Measurements from ENCODE around the gene USH1C.

USH1C gene

DNA sequence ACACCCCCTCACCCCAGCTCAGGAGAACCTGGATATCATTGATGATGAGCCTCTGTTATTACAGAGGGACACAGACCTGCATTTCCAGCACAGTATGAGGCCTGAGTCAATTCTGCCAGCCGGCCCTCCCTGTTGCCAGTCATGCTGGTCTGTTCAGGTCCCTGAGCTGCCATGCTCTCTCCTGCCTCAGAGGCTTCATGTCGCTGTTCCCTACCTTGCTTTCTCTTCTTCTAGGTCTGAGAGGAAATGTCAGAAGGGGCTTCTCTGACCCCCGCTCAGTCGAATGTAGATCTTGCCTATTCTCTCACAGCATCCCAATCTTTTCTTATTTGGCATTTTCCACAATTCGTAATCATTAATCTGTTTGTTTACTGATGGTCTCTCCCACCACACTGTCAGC lies 45.7 kb downstream of the USH1C start:
- DNase-seq: no peak

DNA sequence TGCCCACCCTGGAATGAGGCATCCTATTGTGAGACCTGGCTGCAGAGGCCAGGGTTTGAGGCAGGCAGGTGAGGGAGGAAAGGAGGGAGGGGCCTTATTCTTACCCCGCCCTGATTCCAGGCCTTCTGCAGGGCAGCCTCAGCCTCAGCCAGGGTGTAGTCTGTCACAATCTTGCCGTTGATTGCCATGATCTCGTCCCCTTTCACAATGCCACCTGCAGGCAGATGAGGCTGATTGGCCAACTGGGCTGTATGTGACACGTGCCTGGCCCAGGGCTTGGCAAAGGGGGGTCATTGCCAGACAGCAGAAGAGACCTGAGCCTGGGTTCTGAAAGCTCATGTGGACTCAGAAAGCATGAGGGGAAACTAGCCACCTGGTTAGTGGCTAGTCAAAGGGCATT lies 46.2 kb downstream of the USH1C start:
- peak in 1 of 2 experiments; percentile 16 for DNase-seq

DNA sequence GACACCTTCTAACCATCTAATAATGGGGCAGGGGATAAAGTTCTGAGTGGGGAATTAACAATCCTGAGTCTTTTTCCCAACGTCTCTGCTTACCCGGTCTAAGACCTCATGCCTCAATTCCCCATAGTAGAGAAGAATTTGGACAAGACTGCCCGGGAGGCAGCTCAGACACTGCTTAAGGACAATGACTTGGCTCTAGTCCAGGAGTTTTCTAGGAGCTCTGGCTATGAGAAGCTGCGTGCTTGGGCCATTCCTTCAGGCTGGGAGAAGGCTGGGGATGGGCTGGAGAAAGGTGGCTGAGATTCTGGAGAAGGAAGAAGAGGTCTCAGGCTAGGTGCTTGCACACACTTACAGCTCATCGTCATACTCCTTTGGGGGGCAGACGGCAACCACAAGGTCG lies 47.8 kb downstream of the USH1C start:
- DNase-seq: no peak

DNA sequence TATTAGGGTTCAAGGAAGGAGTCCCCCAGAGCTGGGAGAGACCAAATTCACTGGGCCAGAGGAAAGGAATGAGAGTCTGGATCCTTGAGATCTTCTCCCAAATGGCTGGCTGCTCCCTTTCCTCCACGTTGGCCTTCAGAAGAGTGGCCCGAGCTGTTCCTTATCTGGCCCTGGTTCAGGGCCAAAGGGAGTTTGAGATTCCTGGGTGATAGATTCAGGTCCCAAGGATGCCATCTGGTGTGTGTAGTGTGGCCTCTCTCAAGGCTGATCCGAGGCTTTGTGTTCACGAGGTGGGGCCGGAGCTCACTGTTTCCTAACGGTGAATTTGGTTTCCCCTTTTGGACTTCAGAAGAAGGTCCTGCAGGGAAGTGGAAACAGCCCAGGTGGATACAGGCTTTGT lies 50.2 kb downstream of the USH1C start:
- no peak for DNase-seq

DNA sequence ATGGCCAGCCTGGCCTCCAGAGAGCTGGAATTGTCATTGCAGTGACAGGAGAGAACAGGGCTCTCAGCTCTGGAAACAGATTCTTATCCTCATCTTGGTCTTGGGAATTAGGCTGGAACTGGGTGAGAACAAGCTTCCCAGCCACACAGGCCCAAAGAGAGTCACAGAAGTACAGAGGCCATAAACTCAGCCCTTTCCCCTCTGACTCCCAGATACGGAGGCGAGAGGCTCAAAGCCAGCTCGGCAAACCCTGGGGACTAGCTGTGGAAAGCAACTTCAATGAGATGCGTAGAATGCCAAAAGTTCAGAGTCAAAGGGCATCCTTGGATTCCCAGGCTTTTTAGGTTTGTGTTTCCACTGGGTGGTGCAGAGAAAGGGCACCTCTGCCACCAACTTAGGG lies 53.3 kb downstream of the USH1C start:
- no peak for DNase-seq

DNA sequence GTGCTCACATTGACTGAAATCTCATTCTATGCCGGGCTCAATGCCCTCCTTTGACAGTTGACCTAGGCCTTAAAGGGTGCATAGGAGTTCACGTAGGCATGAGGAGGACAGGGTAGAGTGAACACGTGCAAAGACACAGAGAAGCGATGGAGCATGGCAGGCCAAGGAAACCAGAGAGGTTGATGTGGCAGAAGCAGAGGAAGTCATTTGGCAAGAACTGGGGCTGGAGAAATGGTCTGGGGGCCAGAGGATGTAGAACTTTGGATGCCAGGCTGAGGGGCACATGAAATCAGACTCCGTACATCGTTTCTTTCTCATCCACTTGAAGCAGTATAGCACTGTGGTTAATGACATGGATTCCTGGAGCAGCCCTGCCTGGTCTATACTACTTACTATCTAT lies 54.0 kb downstream of the USH1C start:
- no peak for DNase-seq

DNA sequence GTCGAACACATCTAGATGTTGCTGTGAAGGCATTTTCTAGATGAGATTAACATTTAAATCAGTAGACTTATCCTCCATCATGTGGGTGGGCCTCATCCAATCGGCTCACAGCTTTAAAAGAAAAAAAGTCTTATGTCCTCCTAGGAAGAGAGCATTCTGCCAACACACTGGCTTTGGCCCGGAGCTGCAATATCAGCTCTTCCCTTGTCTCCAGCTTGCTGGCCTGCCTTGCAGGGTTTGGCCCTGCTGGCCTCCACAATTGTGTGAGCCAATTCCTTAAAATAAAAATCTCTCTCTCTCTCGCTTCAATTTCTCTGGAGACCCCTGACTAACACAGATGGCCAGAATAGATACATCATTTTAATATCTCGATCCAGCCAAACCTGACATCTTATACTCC lies 54.5 kb downstream of the USH1C start:
- no peak for DNase-seq

DNA sequence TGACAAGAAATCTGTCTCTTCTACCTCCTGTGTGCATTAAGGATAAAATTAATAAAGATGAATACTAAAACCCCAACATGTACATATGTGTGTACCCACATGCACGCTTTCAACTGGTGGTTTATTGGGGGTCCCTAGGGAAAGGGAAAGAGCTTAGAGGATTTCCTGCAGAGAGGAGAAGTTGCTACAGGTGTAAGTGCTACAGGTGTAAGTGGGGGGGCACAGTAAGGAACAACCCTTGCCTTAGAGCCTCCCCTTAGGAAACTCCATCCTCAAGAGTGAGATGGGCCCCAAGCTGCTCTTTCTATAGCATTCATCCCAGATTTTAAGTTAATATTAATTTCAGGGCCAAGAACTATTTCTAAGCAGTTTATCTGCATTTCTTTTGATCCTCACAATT lies 55.7 kb downstream of the USH1C start:
- DNase-seq: no peak

DNA sequence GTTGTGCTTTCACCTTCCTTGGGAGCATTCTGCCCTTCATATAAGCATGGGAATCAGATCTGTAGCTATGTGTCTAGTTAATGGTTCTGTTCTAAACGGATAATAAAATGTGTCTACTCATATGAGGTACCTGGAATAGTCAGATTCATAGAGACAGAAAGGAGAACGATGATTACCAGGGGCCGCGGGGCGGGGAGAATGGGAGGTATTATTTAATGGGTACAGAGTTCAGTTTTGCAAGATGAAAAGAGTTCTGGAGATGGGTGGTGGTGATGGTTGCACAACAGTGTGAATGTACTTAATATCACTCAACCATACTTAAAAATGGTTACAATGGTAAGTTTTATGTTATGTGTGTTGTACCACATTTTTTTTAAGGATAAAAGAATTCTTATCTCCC lies 57.6 kb downstream of the USH1C start:
- no peak for DNase-seq

DNA sequence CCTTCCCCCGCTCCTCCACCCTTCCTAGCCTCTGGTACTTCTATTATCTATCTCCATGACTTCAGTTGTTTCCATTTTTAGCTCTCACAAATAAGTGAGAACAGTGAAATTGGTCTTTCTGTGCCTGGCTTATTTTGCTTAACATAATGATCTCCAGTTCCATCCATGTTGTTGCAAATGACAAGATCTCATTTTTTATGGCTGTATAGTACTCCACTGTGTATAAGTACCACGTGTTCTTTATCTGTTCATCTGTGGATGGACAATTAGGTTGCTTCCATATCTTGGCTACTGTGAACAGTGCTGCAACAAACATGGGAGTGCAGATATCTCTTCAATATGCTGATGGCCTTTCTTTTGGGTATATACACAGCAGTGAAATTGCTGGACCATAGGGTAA lies 60.7 kb downstream of the USH1C start:
- DNase-seq: no peak

DNA sequence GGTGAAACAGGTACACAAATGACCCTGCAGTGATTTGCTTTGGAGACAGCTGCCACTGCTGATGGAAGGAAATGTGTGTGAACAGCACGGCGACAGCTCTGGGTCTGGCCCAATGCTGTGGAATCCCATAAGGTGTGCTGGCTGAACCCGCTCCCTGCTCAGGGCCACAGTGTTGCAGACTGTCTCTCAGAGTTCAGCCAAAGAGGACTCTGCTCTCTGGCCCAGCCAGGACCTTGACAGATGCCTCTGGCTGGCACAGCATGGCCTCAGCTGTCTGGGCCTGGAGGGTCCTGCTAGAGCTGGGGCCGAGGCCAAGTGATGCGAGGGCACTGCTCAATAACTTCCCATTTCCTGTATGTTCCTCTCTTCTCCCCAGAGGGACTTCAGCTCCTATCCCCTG lies 62.3 kb downstream of the USH1C start:
- DNase-seq: no peak

DNA sequence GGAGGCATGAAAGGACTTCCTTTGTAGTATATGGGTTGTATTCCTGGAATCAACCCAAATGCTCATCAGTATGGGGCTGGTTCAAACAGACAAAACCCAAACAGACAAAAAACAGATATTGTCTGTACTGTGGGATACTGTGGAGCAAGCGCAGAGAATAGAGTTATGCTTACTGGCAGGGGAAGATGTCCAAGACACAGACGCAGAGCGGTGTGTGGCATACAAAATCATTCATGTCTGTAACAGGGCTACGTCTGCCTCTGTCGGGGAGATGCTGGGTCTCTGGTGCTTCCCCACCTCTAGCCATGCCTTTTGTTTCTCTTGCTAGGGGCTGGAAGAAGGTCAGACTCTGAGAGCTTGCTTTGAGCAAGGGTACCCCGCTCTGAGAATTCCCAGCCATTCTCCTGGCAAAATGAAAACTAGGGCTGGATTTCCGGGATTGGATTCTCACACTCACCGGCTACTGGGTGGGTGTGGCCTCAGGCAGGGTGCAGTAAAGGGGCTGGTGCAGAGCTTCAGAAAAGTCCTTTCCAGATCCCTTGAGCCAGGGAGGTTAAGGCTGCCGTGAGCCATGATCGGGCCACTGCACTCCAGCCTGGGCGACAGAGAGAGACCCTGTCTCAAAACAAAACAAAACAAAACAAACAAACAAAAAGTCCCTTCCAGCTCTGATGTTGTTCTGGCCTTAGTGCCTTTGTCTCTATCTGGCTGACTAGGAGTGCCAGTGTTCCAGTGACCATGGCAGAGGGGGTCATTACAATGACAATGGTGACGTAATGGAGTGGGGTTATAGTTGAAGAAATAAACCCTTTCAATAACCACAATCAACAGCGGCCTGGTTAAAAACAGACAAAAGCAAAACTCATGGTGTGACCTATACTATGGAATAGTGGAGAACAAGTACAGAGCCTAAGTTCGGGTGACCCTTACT lies 64.7 kb downstream of the USH1C start:
- peak in 1 of 2 experiments; percentile 18 for DNase-seq

DNA sequence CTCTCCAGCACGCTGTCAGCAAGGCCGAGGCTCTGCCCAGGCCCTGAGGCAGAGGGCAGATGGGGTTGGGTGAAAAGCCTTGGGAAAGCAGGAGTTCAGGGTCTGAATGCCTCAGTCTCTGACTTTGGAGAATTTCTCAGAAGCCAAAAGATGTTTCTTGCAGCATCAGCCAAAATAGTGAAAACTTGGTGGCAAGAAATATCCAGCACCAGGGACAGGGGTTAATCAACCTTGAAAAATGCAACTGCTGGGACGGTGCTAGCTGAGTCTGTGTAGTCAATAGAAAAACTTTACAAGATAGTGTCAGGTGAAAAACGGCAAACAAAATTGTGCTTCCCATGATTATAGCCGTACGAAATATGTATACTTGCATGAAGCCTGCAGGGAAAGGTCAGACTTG lies 66.1 kb downstream of the USH1C start:
- DNase-seq: no peak

DNA sequence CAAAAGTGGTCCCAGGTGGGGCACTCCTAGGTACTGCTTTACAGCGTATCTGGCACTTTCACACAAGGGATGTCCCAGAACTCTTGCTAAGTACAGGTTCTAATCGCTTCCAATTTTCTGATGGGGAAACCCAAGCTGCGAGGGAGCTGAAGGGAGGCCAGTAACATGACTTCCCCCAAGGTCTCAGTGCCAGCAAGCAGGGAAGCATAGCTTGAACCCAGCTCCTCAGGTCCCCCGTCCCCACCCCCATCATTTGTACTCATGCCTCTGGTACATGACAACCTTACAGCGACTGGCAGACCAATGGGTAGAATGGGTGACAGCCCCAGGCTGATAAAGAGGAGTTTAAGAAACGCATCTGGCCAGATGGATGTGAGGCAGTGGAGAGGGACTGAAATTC lies 66.9 kb downstream of the USH1C start:
- no peak for DNase-seq

DNA sequence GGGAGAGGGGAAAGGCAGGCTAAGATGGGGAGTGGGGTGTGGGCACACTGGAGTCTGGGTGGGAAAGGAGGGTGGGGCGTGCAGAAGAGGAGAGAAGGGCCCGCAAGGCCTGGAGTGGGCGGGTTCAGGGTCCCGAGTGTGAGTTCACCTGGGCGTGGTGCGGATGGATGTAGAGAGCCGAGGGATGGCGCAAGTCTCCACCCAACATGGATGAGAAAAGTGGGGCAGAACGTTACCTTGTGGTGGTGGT lies 67.2 kb downstream of the USH1C start:
- DNase-seq: no peak

DNA sequence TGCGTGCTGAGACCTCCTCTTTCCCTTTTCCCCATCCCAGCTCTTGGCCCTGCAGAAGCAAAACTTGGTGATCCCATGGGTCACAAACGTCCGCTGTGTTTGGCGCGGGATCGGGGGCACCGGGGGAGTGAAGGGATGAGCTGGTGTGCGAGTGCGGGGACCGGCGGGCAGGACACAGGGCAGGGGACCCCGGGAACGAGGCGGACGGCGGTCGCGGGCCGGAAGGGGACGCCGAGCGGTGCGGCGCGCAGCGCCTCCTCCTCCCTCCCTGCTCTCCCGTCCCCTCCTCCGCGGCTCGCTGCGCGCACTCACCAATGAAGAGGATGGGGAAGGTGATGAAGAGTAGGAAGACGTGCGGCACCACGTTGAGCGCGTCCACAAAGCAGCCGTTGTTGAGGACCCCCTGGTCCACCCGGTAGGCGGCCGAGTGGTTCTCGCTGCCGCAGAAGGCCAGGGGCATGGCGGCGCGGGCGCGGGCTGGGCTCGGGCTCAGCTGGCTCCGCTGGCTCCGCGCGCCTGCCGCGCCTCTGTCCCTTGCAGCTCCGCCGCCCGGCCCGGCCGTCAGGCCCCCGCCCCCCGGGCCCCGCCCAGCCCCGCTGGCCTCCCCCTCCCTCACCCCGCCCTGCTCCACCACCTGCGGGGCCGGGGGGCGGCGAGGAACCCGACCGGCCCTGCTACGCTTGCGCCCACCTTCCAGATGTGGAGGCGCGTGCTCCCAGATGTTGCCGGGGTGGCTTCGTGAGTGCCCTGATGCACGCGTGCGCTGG lies 67.7 kb downstream of the USH1C start, which contains the start of gene ABCC8:
Gene ABCC8 (minus strand): TSS at position 529 of the 767 bp plus-strand sequence. CDS start 69 bp downstream, at position 460.
- peak; percentile 25 to 31 for DNase-seq

DNA sequence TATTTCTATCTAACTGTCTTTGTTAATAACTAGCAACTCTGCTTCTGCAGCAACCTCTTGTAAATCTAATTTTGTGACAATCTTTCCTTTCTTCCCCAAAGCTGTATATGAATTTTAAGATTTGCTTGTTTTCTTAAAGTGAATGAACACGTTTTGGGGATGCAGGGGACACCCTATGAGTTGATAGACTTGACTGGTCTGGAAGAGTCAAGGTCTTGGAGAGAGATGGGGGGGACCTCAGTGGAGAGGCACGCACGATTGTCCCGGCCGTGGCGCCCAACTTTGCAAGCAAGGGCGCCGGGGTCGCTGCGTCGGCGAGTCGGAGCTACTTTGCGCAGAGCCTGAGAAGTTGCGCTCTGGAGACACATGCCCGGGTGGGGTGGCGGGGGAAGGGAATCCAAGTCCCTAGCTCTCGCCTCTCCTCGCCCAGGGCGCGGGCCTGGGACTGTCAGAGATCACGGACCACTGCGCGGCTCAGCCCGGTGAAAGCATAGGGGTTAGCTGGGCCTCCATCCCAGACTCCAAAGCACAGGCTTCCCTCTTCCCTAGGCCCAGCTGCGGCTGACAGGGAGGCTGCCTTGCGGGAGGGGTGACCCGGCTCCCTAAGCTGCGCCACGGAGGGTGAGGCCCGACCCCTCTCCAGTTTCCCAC lies 68.4 kb downstream of the USH1C start:
- no peak for DNase-seq

DNA sequence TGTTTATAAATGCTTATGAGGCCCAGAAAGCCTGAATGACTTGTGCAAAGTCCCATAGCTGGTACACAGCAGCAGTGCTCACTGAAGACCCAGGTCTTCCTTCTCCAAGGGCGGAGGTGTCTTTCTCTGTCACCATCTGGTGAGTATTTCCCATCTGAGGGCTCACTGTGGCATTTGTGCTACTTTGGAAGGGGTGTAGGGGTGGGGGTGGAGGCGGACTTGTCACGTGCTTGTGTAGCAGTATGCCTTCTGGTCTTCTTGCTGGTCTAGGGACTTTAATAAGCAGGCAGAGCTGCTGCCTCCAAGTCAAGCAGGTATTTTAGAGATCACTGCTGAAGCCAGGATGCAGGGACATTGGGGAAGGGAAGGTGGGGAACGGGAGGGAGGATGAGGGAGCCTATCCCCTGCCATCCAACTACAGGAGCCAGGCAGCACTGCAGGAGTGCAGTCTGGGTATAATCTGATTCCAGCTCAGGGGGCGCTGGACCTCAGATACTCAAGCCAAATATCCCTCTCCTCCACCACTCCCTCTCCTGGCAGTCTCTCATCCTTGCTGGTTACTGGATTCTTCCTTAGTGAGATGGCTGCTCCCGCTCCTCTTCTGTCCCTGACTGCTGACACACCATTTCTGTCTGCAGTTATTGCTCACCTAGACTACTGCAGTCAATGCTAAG lies 71.0 kb downstream of the USH1C start:
- no peak for DNase-seq

DNA sequence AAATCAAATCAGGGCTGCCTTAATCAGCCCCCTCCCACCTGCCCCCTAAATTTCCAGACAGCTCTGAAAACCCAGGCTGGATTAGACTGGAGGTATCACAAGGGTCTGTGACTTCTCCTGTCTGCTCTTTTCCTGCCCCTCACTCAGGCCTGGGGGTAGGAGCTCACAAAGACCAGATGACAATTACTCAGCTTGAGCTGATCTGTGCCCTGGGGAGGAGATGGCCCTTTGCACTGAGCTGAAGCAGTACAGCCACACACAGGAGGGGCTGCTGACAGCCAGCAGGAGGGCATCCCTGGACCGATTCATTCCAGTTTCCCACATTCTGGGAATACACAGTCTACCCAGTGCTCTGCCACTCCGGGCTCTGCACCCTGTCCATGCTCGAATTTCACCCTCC lies 71.7 kb downstream of the USH1C start:
- no peak for DNase-seq

DNA sequence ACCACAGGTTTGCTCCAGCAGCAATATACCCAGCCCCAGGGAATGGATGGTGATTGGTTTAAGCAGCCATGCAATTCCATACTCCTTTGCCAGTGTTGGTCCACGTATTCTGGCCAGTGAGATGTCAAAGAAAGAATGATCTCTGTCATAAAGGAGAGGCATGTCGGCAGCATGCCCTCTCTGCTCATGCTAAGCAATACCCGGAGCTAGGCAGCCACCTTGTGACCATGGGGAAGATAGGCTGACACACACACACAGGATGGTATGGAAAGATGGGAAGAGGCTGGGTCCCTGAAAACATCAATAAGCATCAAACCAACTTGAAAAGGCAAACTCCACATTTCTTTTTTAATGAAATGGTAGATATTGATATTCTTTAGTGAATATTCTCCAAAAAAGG lies 72.7 kb downstream of the USH1C start:
- no peak for DNase-seq

DNA sequence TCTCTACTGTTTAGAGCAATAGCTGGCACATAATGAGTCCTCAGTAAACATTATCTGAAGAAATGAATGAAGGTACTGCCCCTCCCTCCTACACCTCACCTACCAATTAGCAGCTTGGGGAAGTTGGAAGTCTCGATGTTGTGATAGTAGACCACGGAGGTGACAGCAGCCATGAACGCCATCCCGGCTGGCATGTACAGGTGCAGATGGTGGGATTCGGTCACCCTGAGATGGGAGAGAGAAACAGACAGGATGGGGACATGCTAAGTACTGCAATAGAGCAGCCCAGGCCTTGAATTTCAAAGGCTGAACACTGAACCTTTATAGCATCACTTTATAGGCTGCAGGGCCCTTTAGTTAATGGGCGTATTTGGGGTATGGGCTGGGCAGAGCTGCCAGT lies 74.2 kb downstream of the USH1C start:
- DNase-seq: no peak

DNA sequence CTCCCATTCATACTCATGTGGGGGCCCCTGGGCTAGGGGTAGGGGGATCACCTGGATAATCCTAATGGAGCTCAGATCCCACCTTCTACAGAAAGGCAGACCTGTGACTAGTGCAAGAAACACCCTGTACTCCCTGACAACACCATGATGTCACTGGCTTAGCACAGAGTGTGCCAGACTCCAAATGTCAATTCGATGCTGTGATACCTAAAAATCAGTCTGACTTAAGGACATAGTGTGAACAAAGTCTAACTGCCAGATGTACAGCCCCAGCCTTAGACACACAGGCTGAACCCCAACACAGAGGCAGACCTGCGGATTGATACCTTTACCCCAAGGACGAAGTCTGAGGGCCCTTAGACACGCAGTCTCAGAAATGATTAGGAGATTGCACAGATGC lies 76.1 kb downstream of the USH1C start:
- no peak for DNase-seq

DNA sequence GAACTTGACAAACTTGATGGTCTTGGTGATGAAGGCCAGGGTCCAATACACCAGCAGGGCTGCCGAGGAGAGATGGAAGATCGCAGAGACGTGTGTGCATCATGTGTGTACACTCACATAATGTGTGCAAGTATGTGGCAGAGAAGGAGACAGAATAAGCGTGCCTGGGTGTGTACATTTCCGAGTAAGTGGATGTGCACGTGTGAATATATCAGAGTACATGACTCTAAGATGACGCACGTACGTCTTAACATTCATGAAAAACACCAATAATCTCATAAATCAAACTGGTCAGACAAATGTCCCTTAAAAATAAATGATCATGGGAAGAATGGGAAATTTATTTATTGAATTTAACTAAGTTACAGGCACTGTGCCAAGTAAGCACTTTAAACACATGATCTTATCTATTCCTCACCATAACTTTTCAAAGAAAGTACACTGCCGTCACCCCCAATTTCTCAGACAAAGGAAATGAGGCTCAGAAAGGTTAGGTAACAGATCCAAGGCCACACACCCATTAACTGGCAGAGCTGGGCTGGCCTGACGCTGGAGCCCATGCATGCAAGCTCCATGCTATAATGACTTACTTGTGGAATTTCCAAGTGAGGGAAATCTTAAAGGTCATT lies 80.6 kb downstream of the USH1C start:
- DNase-seq: no peak
